Ecto neural progenitor cell (in vitro differentiated cells): ENCODE data around the gene TMEM132A.

Experiments used
- DNase-seq: peaks from one replicate; pipeline ENCODE4 v3.0.0-alpha.2; 2018; ENCODE audit warnings: low spot score

TMEM132A gene

DNA sequence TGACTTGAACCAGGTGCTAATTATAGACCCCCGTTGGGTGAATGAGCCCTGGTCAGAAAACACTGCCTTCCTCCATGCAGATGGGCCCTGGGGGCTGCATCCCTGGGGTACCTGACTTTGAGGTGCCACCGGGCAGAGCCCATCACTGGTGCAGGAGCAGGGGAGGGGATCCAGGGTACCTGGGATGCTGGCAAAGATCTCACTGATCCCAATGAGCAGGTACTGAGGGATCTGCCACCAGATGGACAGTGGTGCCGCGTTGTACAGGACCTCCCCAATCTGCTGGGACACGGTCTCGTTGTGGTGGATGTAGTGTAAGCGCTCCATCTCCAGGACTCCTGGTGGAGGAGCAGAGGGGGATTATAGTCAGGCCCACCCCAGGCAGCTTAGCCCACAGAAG is 15.0 kb downstream of the TMEM132A start:
- DNase-seq = no peak

DNA sequence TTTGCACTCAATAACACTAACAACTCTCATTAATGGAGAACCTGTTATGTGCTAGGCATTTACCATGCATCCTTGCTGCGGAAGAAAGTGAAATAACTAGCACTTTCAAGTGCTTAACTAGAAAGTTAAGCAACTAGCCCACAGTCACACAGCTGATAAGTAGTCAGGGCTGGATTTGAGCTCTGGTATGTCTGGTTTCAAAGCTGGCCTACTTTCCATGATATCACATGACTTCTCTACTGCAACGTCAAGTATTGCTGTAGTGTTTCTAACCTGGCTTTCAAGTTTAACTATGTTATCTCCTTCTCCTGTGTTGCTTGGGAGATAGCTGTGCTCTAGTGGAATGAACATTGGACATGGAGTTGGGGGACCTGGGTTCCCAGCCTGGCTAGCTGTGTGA is 15.6 kb downstream of the TMEM132A start:
- no peak for DNase-seq

DNA sequence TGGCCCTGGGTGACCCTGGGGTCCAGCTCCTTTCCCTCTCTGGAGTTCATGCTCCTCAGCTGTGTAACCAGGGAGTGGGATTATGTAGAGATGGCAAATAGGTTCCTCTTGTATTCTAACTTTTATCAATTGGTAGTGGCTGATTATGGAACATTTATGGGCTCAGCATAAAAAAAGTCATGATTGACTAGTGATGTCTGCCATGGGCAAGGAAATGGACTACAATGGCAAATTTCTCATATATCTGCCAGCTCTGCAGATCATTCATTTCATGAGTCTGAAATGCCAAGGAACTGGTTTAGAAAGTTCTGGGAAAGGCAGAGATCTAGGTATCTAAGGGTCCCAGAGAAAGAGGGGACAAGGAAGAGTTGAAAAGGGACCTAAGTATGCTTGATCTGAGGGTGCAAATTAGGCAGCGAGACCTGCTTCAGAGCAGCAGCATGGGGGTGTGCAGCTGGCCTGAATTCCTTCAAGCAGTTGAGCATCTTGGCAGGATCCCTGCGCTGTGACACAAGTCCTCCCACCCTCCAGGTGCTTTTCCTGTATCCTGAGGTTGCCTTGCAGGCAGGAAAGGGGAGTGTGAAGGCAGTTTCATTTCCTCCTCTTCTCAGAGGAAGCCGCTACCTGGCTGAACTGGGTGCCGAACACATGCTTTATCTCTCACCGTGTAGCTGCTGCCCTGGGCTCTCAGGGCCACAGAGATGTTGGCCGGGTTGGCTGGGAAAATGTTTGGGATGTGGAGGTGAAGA is 17.3 kb downstream of the TMEM132A start:
- no peak for DNase-seq

DNA sequence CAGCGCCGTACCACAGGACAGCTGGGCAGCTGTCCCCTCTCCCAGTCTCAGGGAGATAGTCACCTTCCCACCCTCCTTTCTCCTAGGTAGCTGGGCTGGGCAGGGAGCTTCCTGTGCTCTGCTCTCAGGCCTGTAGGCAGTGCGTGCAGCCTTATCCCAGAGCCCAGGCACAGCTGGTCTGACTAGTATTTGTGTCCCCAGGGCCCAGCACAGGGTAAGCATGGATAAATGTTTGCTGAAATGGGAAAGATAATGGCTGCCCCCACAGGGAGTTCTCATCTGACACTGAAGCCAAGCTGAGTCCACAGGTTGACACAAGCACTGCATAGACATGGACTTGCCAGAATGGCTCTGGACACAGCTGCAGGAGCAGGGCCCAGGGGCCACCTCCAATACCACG is 18.0 kb downstream of the TMEM132A start:
- DNase-seq = no peak

DNA sequence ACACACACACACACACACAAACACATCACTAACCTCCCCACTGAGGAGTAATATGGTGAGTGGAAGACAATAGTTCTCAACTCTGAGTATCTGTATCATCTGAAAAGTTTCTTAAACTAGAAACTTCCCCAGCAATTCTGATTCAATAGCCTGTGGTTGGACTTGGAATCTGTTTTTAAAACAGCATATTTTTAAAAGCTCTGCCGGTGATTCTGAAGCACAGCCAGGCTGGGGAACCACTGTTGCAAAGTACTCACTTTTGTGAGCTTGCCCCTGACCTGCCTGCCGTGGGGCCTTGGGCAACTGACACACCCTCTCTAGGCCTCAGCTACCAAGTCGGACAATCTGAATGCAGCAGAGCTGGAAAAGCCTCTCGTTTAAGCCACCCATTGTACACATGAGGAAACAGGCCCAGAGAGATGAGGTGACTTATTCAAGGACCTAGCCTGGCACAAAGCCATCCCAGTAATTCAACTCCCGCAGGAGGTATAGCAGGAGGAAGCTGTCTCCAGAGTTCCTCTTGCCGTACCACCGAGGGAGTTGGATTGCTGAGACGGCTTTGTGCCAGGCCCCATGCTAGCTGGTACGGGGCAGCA is 18.8 kb downstream of the TMEM132A start:
- DNase-seq = no peak

DNA sequence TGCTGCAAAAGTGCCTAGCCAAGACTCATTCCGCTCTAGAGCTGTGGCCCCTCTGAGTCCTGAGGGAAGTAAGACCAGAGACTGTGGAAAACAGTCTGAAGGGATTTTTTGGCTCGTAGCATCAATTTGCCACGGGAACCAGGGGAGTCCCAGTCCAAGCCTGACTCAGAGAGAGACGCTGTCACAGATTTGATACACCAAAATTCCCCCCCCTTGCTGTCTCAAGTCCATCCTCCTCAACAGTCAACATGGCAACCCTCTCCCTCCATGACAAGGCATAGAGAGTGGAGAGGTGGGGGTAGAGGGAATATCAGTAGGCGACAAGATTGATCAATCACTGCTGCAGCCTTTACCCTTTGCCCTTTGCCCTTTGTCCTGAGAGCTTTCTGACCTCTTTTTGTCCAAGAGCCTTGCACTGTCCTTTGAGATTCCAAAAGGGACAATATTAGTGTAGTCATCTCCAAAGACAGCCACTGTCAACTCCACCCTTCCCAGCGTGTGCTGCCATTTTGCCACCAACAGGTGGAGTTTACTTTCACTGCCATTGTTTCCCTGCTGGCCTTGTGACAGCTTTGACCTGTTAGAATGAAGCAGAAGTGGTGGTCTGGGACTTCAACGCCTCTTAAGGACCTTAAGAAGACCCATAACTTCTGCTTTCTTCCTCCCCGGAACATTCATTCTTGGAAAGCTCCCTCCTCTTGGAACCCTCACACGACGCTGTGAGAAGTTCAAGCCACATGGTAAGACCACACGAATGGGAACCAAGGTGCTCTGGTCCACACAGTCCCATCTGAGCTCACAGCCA is 20.4 kb downstream of the TMEM132A start:
- DNase-seq = no peak

DNA sequence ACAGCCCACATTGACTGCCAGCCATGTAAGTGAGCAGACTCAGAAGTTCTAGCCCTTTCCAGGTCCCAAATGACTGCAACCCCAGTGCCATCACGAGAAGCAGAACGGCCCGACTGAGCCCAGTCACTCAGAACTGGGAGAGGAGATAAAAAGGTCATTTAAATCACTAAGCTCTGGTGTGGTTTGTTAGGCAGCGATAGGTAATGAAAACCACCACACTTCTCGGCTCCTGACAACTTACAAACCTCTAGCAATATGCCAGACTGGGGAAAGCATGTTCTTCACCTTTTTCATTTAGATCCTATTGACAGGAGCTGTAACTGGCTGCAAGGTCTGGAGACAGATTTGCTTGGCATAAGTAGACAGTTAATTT is 21.0 kb downstream of the TMEM132A start:
- no peak for DNase-seq

DNA sequence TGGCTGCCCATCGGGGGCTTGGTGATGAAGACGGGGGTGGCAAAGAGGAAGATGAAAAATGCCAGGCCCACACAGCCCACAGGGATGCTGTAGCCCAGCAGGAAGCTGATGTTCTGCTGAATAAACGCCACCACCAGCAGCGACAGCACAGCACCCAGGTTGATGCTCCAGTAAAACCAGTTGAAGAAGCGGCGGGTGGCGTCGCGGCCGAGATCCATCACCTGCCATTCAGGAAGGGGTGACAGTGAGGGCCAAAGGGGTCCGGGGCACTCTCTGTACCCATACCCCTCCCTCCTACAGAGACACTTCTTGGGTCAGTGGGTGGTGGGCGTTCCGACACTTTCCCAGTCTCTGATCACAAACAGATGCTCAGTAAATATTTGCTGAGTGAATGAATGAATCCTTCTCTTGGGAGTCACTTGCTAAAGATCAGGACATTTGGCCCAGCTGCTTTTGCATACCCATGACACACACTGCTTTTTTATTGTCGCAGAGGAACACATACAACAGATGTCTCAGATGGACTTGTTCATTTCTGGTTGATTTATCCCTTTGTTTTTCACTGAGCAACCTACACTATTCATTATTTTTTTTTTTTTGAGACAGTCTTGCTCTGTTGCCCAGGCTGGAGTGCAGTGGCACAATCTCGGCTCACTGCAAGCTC is 22.5 kb downstream of the TMEM132A start:
- no peak for DNase-seq

DNA sequence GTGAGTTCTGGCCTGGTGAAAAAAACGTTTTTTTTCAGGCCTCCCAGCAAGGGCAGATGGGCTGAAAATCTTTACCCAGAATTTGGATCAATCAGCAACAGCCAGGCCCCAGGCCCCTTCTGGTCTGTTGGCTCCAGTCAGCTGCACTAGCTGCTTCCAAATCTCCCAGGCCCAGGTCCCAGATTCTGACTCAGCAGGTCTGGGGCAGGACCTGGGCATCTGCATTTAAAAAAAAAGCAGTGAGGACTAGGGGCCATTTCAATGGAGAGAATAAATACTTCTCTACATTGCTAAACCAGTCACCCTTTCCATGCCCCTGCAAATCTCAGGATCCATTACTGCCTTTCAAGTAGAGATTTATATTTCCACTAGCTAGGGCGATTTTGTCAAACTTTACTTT is 23.4 kb downstream of the TMEM132A start:
- DNase-seq = no peak

DNA sequence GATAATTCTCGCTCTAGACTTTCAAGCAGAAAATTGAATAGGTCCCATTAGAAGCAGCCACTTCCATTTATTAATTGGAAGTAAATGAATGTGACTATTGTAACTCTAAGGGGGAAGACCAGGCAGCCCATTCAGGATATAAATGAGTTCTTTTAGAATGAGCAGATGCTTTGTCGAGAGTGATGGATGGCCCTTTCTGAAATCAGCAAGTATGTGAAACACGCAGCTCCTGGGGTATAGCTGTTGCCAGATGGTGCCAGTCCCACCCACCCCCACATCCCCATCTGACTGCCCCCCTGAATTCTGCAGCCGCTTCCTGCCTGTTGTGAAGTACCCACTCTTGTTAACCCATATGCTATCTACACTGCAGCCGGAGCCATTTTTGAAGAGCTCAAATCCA is 24.0 kb downstream of the TMEM132A start:
- no peak for DNase-seq

DNA sequence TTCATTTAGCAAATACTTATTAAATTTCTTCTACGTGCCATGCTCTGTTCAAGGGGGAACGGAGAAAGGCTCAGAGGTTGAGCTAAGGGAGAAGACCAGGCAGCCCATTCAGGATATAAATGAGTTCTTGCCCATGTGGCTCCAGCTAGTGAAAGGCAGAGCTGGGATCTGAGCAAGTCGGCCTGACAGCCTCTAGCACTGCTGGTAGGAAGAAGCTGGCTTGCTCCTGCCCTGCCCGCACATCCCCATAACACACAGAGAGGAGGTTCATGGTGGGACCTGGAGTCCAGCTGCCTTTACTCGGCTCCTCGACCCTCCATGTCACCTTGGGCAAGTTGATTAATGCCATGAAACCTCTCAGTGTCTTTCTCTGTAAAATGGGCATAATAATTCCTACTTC is 25.8 kb downstream of the TMEM132A start:
- DNase-seq = no peak

DNA sequence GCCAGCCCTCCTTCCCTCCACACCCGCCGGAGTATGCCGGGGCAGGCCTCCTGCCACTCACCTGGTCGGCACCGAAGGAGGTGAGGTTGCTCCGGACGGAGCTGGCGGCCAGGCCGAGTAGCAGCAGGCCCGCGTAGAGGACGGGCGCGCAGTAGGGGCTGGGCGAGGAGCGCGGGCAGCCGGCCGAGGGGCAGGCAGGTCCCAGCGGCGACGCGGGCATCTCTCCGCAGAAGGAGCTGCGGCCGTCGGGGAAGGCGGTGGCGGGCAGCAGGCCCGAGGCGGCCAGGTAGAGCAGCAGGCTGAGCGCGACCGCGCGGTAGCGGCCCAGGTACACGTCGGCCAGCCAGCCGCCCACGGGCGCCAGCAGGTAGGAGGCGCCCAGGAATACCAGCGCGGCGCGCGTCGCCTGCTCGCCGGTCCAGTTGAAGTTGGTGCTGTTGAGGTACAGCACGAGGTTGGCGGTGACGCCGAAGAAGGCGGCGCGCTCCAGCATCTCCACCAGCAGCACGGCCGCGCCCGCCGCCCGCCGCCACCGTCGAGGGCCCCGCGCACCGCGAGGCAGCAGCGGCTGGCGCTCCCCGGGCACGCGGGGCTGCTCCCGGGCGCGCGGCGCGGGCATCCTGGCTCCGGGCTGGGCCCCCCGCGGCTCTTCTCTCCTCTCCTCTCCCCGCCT is 26.8 kb downstream of the TMEM132A start:
- peak; percentile 65 for DNase-seq

DNA sequence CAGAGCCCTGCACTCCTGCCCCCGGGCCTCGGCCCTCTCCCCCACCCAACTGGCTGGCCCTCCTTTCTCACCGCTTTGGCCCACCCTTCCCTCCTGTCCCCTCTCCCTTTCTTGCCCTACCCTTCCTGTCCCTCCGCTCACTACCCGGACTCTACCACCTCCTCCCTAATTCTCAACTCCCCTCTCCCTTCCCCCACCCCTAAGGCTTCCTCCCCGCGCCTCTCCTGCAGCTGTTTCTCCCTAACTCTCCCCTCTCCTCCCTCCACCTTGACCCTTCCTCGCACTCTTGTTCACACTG is 27.3 kb downstream of the TMEM132A start:
- no peak for DNase-seq

DNA sequence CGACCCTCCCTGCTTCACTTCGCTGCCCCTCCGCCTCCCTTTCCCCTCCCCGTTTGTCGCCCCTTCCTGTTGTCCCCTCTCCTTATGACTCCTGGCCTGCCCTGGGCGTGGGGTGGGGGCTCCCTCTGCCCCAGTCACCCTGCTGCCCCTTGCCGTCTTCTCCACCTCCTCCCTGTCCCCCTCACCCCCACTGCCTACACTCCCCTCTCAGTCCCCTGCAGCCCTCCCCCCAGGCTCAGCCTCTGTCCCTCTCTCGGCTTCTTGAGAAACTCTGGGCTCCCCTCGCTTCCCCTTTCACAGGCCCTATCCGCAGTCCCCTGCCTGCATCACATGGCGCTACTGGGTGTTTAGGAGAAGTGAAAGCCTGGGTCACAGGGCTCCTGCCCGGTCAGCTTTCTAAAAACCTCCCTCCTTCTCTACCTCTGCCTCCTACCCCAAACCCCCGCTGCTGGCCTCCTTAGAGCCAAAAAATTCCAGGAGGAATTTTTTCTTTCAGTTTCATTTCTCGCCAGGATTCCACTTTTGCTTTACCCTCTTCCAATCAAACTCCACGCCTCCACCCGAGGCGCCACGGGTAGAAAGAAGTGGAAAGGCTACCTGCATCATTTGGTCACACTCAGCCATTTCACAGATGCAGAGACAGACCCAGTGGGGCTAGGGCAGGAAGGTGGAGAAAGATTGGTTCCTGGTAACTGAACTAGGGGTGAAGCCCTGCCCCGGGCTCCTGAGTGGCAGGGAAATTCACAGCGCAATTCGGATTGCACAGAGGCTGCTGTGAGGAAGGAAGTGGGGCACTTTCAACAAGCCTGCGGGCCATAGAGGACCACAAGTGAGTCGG is 27.9 kb downstream of the TMEM132A start, which contains the start of gene SLC15A3:
Gene SLC15A3 (minus strand): TSS at position 273 of the 838 bp plus-strand sequence. CDS start 625 bp downstream, outside the sequence.
- no peak for DNase-seq

DNA sequence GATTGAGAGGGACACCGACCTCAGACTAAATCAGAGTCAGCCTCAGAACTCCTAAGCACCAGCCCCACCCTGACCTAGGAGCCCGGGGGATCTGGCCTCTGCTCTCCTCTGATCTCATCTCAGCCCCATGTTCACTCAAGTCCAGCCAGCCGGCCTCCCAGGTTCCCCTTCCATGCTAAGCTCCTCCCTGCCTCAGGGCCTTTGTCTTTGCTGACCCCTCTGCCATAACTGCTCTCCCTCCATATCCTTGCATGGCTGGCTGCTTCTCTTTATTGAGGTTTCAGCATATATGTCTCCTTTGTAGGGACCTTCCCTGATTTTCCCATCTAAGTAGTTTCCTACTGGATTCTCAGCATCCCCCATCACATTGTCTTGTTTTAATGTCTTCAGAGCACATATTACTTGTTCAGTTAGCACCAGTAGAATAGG is 28.5 kb downstream of the TMEM132A start:
- no peak for DNase-seq

DNA sequence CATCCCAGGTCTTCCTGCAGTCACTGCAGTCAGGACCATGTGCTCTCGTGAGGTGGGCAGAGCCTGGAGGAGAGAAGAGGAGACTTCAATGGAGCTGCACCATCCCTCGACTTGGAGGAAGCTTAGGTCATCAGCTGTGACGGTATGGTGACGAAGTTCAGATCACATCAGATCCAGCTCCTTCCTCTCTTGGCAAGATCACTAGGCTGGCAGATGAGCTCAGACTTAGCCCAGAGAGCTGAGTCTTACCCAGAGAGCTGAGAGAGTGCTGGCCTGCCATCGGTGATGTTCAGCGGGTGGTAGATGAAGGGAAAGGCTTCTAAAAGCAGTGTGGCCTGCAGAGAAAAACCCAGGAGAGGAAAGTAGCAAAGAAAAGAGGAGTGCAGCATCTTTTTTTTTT is 29.5 kb downstream of the TMEM132A start:
- DNase-seq = no peak

DNA sequence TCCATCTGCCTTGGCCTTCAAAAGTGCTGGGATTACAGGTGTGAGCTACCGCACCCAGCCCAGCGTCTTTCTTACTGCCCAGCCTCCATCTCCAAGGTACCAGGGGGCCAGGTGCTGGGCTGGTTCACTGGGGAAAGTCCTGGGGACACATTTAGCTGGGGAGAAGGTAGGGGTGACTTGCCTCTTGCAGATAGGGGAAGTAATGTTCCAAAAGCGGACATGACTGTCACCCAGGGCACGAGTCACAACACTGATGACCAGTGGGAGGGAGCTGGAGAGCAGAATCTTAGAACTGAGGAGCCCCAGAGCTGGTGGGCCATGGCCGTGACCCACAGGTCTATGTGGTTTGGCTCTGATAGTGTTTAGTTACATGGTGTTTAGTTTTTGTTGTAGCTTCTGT is 30.2 kb downstream of the TMEM132A start:
- no peak for DNase-seq

DNA sequence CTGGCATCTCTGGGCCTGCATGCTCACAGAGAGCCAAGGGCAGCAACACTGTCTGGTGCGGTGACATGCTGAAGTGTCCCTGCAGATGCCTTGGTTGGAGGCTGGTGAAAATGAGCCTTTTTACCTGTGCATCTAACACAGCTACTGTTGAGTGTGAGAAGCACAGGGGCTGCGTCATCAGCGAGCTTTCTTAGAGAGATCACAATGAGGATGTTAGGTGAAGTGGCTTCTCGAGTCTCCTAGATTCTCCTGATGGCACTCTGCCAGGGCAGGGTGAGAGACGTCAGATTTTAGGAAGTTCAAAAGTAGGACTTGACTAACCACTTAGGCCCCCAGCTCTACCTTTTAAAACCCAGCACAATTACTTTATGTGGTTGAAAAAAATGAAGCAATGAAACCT is 31.3 kb downstream of the TMEM132A start:
- no peak for DNase-seq

DNA sequence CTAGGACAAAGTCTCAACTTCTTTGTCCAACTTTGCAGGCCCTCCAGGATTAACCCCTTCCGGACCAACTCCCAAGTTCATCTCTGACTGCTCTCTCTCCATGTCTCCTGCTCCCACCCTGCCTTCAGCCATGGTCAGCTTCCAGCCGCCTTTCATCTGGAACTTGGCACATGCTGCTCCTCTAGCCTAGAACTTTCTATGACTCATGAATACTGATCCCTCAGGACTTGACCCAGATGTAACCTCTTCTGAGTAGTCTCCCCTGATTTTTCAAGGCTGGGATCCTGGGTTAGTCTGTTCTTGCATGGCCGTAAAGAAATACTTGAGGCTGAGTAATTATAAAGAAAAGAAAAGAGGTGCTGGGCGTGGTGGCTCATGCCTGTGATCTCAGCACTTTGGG is 32.9 kb downstream of the TMEM132A start:
- DNase-seq = no peak

DNA sequence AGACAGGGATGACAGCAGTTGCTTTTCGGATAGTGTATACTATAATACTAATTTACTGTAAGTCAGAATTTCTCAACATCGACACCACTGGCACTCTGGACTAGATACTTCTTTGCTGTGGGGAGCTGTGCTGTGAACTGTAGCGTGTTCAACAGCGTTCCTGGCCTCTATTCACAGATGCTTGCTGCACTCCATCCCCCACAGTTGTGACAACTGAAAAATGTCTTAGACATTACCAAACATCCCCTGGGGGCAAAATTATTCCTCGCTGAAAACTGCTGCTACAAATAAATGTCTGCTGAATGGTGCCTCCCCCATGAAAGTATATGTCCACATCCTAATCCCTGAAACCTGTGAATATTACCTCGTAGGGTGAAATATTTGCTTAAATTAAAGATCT is 35.2 kb downstream of the TMEM132A start:
- no peak for DNase-seq

DNA sequence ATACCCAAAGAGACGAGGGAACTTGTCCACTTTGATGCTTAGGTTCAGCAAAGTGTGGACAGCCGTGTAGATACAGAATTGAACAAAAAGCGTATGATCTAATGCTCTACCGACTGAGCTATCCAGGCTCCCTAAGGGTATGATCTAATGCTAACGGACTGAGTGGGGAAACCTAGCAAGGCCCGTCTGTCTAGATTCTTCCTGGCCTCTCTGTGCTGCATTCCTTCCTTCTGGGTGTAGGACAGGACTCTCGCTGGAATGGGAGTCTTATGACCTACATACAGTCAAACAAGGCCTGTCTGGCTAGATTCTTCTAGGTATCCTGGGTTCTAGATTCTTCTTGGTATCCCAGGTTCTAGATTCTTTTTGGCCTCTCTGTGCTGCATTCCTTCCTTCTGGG is 36.1 kb downstream of the TMEM132A start:
- DNase-seq = no peak
